HepG2 (cell line): ENCODE data around the gene NAPEPLD. TPM values are rescaled to one million over a fixed set of nuclear protein-coding genes. Genes with fewer than 3 reads are reported as not detected.
A peak's percentile ranks its signal among the peaks of the same experiment; 100 is the strongest.

Source experiments
- ADNP ChIP-seq: sonication (generic); formaldehyde crosslinking; IDR thresholded peaks from 2 replicates; pipeline ENCODE4 v1.4.0; 2020; ENCODE audit warnings: missing genetic modification reagents
- DMAP1 ChIP-seq: IDR thresholded peaks from 2 replicates; pipeline ENCODE4 v1.6.1; 2016
- EED ChIP-seq: sonication (generic); formaldehyde crosslinking; IDR thresholded peaks from 2 replicates; pipeline ENCODE4 v1.5.0; 2020; ENCODE audit warnings: mild to moderate bottlenecking, missing genetic modification reagents
- FOXA3 ChIP-seq: IDR thresholded peaks from 2 replicates; pipeline ENCODE4 v1.6.1; 2016; ENCODE audit warnings: missing genetic modification reagents, missing compliant biosample characterization
- GZF1 ChIP-seq: sonication (generic); formaldehyde crosslinking; IDR thresholded peaks from 2 replicates; pipeline ENCODE4 v1.5.1; 2020; ENCODE audit warnings: mild to moderate bottlenecking, missing genetic modification reagents
- HDAC1 ChIP-seq: sonication (generic); formaldehyde crosslinking; IDR thresholded peaks from 2 replicates; pipeline ENCODE4 v1.5.1; 2020; ENCODE audit warnings: mild to moderate bottlenecking, missing genetic modification reagents
- HNRNPLL ChIP-seq: fragments of 200-400 bp; formaldehyde crosslinking; IDR thresholded peaks from 2 replicates; pipeline ENCODE4 v1.6.1; 2017; ENCODE audit warnings: mild to moderate bottlenecking, low read depth, low read length; ENCODE audit not compliant: poor library complexity, severe bottlenecking
- MTERF4 ChIP-seq: sonication (generic); formaldehyde crosslinking; IDR thresholded peaks from 2 replicates; pipeline ENCODE4 v1.8.0; 2023; ENCODE audit warnings: mild to moderate bottlenecking, missing genetic modification reagents
- POLR2AphosphoS2 ChIP-seq: IDR thresholded peaks from 2 replicates; pipeline ENCODE4 v1.6.1; 2011; ENCODE audit warnings: low read depth, low read length, improper control_type of control experiment
- RAD51 ChIP-seq: fragments of 450-650 bp; IDR thresholded peaks from 2 replicates; pipeline ENCODE4 v1.6.1; 2016; ENCODE audit warnings: borderline replicate concordance
- RCOR2 ChIP-seq: IDR thresholded peaks from 2 replicates; pipeline ENCODE4 v1.6.1; 2016; ENCODE audit warnings: missing biosample characterization, missing genetic modification reagents
- RELA ChIP-seq: sonication (generic); formaldehyde crosslinking; IDR thresholded peaks from 2 replicates; pipeline ENCODE4 v1.4.0; 2020; ENCODE audit warnings: missing genetic modification reagents
- SALL1 ChIP-seq: sonication (generic); formaldehyde crosslinking; IDR thresholded peaks from 2 replicates; pipeline ENCODE4 v1.8.0; 2022; ENCODE audit warnings: mild to moderate bottlenecking, missing genetic modification reagents
- TARDBP ChIP-seq: sonication (generic); formaldehyde crosslinking; IDR thresholded peaks from 2 replicates; pipeline ENCODE4 v1.8.0; 2022; ENCODE audit warnings: mild to moderate bottlenecking, missing genetic modification reagents
- THAP9 ChIP-seq: sonication (generic); formaldehyde crosslinking; IDR thresholded peaks from 2 replicates; pipeline ENCODE4; 2020; ENCODE audit warnings: missing genetic modification reagents, mild to moderate bottlenecking, borderline replicate concordance
- USF2 ChIP-seq, 2 experiments: sonication (generic) in 1 of 2; formaldehyde crosslinking in 1 of 2; IDR thresholded peaks; 2 replicates each; pipeline versions ENCODE4 v1.5.1 to v1.6.1; 2011 to 2020; ENCODE audit warnings: borderline replicate concordance in 1 of 2, low read depth in 1 of 2, low read length in 1 of 2, mild to moderate bottlenecking in 1 of 2, missing genetic modification reagents in 1 of 2, moderate library complexity in 1 of 2
- ZMYM3 ChIP-seq: sonication (generic); formaldehyde crosslinking; IDR thresholded peaks from 2 replicates; pipeline ENCODE4 v1.5.1; 2020; ENCODE audit warnings: mild to moderate bottlenecking, missing genetic modification reagents
- ZNF274 ChIP-seq: sonication (generic); formaldehyde crosslinking; IDR thresholded peaks from 2 replicates; pipeline ENCODE4 v1.5.1; 2020; ENCODE audit warnings: mild to moderate bottlenecking, missing genetic modification reagents
- polyA plus RNA-seq, 8 experiments: library from polyadenylated mRNA; depleted of rRNA in 3 of 8; stranded (reverse) in 7 of 8; unstranded in 1 of 8; fragments of >200 nt; fragmentation: Illumina TruSeq in 4 of 8; extraction: Trizol in 4 of 8; gene quantifications; 2 replicates each; pipeline versions ENCODE4 v1.2.1 to v1.2.3, GENCODE V29; 2011 to 2016; ENCODE audit warnings: low read depth in 4 of 8, missing spikeins in 1 of 8, mixed read lengths in 1 of 8; ENCODE audit not compliant: insufficient read depth in 1 of 8
- total RNA-seq, 5 experiments: library from RNA; depleted of rRNA; stranded (reverse); fragments of >200 nt; fragmentation: Illumina TruSeq; extraction: Trizol; gene quantifications; 2 replicates each; pipeline ENCODE4 v1.2.3, GENCODE V29; 2016; ENCODE audit warnings: low read depth in 1 of 5

Gene NAPEPLD
- total and polyA plus RNA-seq, 2 of the 13 experiments (the other 11 are each of a cell fraction or from before 2014, with no cell fraction given) = 3.4 to 5.6 TPM

GRCh38 chr7:103074519-103075336, 74.2 kb downstream of the NAPEPLD start, which contains the start of the genes ARMC10 and FBXL13 (continued):
- no peak; the same call in 1 of the 2 replicates for TF ChIP-seq ADNP (CRISPR knock-in tag)
- TF ChIP-seq POLR2AphosphoS2 = no peak
- no peak for TF ChIP-seq GZF1 (CRISPR knock-in tag)
- no peak for TF ChIP-seq THAP9
- peak; percentile 90 for TF ChIP-seq HDAC1 (CRISPR knock-in tag)
- TF ChIP-seq SALL1 = peak; percentile 79
- no peak for TF ChIP-seq RAD51
- TF ChIP-seq RELA (CRISPR knock-in tag) = no peak
- TF ChIP-seq EED (CRISPR knock-in tag) = 0 out of 2 replicates have a peak, but pooled peaks have one; percentile 26
- peak; percentile 73 for TF ChIP-seq HNRNPLL
- peak; percentile 11 for TF ChIP-seq FOXA3
- no peak for TF ChIP-seq MTERF4 (CRISPR knock-in tag)
- no peak for TF ChIP-seq RCOR2 (CRISPR knock-in tag)
- peak; percentile 71; the same call in 1 of the 2 replicates for TF ChIP-seq TARDBP (CRISPR knock-in tag)
- no peak for TF ChIP-seq ZMYM3 (CRISPR knock-in tag)
- TF ChIP-seq DMAP1 (CRISPR knock-in tag) = peak; percentile 66
- TF ChIP-seq ZNF274 = no peak
- no peak for TF ChIP-seq USF2 (IDR thresholded peaks at IDR 0.05; ENCODE audit: low read depth, low read length)
- no peak; the same call in 1 of the 2 replicates for TF ChIP-seq USF2 (CRISPR knock-in tag; IDR thresholded peaks at IDR 0.05; ENCODE audit: borderline replicate concordance)
